Measurements from ENCODE around the gene CDKL2. TPM values are rescaled to one million over a fixed set of nuclear protein-coding genes. Genes with fewer than 3 reads are reported as not detected.

The CDKL2 gene
- total RNA-seq, 2 donors from 2014 or later, result 0.37 to 1.3 TPM

- H3K36me3 Mint-ChIP-seq (ENCODE audit: low read depth), result peaks cover 65% of the 10 kb centered on the region
- no peaks in the 10 kb centered on the region for H3K4me1 Mint-ChIP-seq
- no peak for DNase-seq
- Histone ChIP-seq H3K9ac (ENCODE audit: extremely low read depth, low read length, poor library complexity, severe bottlenecking) (no peak overlapping the region), H3K27me3 (ENCODE audit: control insufficient read depth, insufficient read depth, low read length, poor library complexity, severe bottlenecking) (no peaks in the 10 kb centered on the region), H3K36me3 (ENCODE audit: control insufficient read depth, insufficient read depth, low read length) (peaks cover 71% of the 10 kb centered on the region), H3K9me3 (ENCODE audit: control insufficient read depth, low read length) (no peaks in the 10 kb centered on the region), H3K4me3 (ENCODE audit: low read length) (no peak overlapping the region), H3K4me1 (ENCODE audit: control insufficient read depth, insufficient read depth, low read length) (no peaks in the 10 kb centered on the region), H3K27ac (ENCODE audit: low read depth, low read length) (no peak overlapping the region)
- no peaks in the 10 kb centered on the region for H3K27me3 Mint-ChIP-seq (ENCODE audit: insufficient read depth)
- no peaks in the 10 kb centered on the region for H3K9me3 Mint-ChIP-seq
- 96% methylated on average over 3 of the region's 3 CpGs for WGBS, 2 experiments (ENCODE audit: insufficient coverage in 1 of 2, insufficient read length in 1 of 2)
- no peak overlapping the region for H3K4me3 Mint-ChIP-seq
- TF ChIP-seq CTCF (conservative IDR thresholded peaks at IDR 0.05), result no peak
- H3K27ac Mint-ChIP-seq, result no peak overlapping the region
Observed at GRCh38 chr4:75643651-75644050, 13.3 kb upstream of the CDKL2 start.

- H3K4me3 Mint-ChIP-seq, result no peak overlapping the region
- no peak for DNase-seq
- WGBS, 2 experiments (ENCODE audit: insufficient coverage in 1 of 2, insufficient read length in 1 of 2), result 88 to 94% methylated on average over 6 to 7 of the region's 7 CpGs
Observed at GRCh38 chr4:75639124-75639695, 8.9 kb upstream of the CDKL2 start.

GRCh38 chr4:75637827-75638226 lies 7.5 kb upstream of the CDKL2 start:
- H3K9me3 Mint-ChIP-seq, result no peaks in the 10 kb centered on the region
- no peak overlapping the region for H3K9ac ChIP-seq (ENCODE audit: extremely low read depth, low read length, poor library complexity, severe bottlenecking)
- 82 to 92% methylated on average over 1 of the region's 1 CpG for WGBS, 2 experiments (ENCODE audit: insufficient coverage in 1 of 2, insufficient read length in 1 of 2)
- no peaks in the 10 kb centered on the region for H3K4me1 Mint-ChIP-seq
- no peak overlapping the region for H3K4me3 ChIP-seq (ENCODE audit: low read length)
- no peak overlapping the region for H3K27ac ChIP-seq (ENCODE audit: low read depth, low read length)
- no peak for TF ChIP-seq CTCF (conservative IDR thresholded peaks at IDR 0.05)
- no peaks in the 10 kb centered on the region for H3K27me3 Mint-ChIP-seq (ENCODE audit: insufficient read depth)
- DNase-seq, result no peak
- peaks cover 15% of the 10 kb centered on the region for H3K36me3 ChIP-seq (ENCODE audit: control insufficient read depth, insufficient read depth, low read length)
- no peaks in the 10 kb centered on the region for H3K27me3 ChIP-seq (ENCODE audit: control insufficient read depth, insufficient read depth, low read length, poor library complexity, severe bottlenecking)
- no peaks in the 10 kb centered on the region for H3K9me3 ChIP-seq (ENCODE audit: control insufficient read depth, low read length)
- no peak overlapping the region for H3K27ac Mint-ChIP-seq
- H3K4me3 Mint-ChIP-seq, result no peak overlapping the region
- no peaks in the 10 kb centered on the region for H3K4me1 ChIP-seq (ENCODE audit: control insufficient read depth, insufficient read depth, low read length)
- H3K36me3 Mint-ChIP-seq (ENCODE audit: low read depth), result peaks cover 17% of the 10 kb centered on the region

More at GRCh38 chr4:75639124-75639695, 8.9 kb upstream of the CDKL2 start:
- H3K9me3 Mint-ChIP-seq, result no peaks in the 10 kb centered on the region
- Histone ChIP-seq H3K9ac (ENCODE audit: extremely low read depth, low read length, poor library complexity, severe bottlenecking) (no peak overlapping the region), H3K4me1 (ENCODE audit: control insufficient read depth, insufficient read depth, low read length) (no peaks in the 10 kb centered on the region), H3K4me3 (ENCODE audit: low read length) (no peak overlapping the region), H3K36me3 (ENCODE audit: control insufficient read depth, insufficient read depth, low read length) (peaks cover 27% of the 10 kb centered on the region), H3K27me3 (ENCODE audit: control insufficient read depth, insufficient read depth, low read length, poor library complexity, severe bottlenecking) (no peaks in the 10 kb centered on the region), H3K9me3 (ENCODE audit: control insufficient read depth, low read length) (no peaks in the 10 kb centered on the region), H3K27ac (ENCODE audit: low read depth, low read length) (no peak overlapping the region)
- peaks cover 25% of the 10 kb centered on the region for H3K36me3 Mint-ChIP-seq (ENCODE audit: low read depth)
- no peak overlapping the region for H3K27ac Mint-ChIP-seq
- TF ChIP-seq CTCF (conservative IDR thresholded peaks at IDR 0.05), result no peak
- no peaks in the 10 kb centered on the region for H3K4me1 Mint-ChIP-seq
- H3K27me3 Mint-ChIP-seq (ENCODE audit: insufficient read depth), result no peaks in the 10 kb centered on the region

All from endodermal cell (in vitro differentiated cells).